Psoas muscle (tissue), 8 donors: ENCODE results near the gene ABCF2. TPM values are rescaled to one million over a fixed set of nuclear protein-coding genes. Genes with fewer than 3 reads are reported as not detected.
A peak's percentile ranks its signal among the peaks of the same experiment; 100 is the strongest.

Experiments used
- ATAC-seq, 4 donors: fragments of 200-7000 bp; cut with Tn5 transposase; one replicate each; pipeline ENCODE4 v1.9.1; 2020; ENCODE audit warnings: moderate library complexity in 3 of 4, mild to moderate bottlenecking in 2 of 4
- DNase-seq, 2 donors: peaks; one replicate each; pipeline ENCODE4 v3.0.0-alpha.2; 2020
- H3K27ac ChIP-seq: fragments of 200-600 bp; one replicate; pipeline ENCODE4 v1.8.0; 2022
- H3K27me3 ChIP-seq, 3 donors: fragments of 200-600 bp in 1 of 3; one replicate each; pipeline versions ENCODE4 v1.6.1 to v1.8.0; 2013 to 2022; ENCODE audit warnings: low read length in 2 of 3, mild to moderate bottlenecking in 2 of 3, moderate library complexity in 1 of 3; ENCODE audit not compliant: insufficient read depth in 3 of 3
- H3K36me3 ChIP-seq, 2 donors: fragments of 200-600 bp in 1 of 2; one replicate each; pipeline versions ENCODE4 v1.6.1 to v1.8.0; 2013 to 2022; ENCODE audit warnings: low read depth in 1 of 2, mild to moderate bottlenecking in 1 of 2, moderate library complexity in 1 of 2; ENCODE audit not compliant: insufficient read depth in 1 of 2
- H3K4me1 ChIP-seq: fragments of 200-600 bp; one replicate; pipeline ENCODE4 v1.8.0; 2022
- H3K4me3 ChIP-seq: fragments of 200-600 bp; one replicate; pipeline ENCODE4 v1.8.0; 2022; ENCODE audit warnings: mild to moderate bottlenecking
- H3K9me3 ChIP-seq: fragments of 200-600 bp; one replicate; pipeline ENCODE4 v1.8.0; 2022
- CTCF ChIP-seq: fragments of 200-600 bp; IDR thresholded peaks from one replicate; pipeline ENCODE4 v1.8.0; 2022; ENCODE audit warnings: antibody characterized with exemption
- WGBS, 3 donors: extraction: QIAGEN DNeasy Blood & Tissue Kit; methylation state at CpG; one replicate each; pipeline versions ENCODE4 v1.1.6 to v1.1.7; 2013; 5-methylcytosine and 5-hydroxymethylcytosine counted together
- intact Hi-C, 2 donors: fragments of 100-400 bp; cut with DNase I; formaldehyde crosslinking; loops; one replicate each; pipeline versions ENCODE4 v1.11.0 to v1.14.2; 2022
- polyA plus RNA-seq, 3 donors: library from polyadenylated mRNA; stranded (reverse); fragments of 200-250 nt; gene quantifications; one replicate each; pipeline ENCODE4 v1.2.3, GENCODE V29; 2013
- total RNA-seq, 4 donors: library from RNA; stranded (reverse); fragmentation: NEBNext Ultra II Directional in 2 of 4; extraction: Animal tissue kit (Norgen Biotek cat#: 25700) in 2 of 4; gene quantifications; one replicate each; pipeline versions ENCODE4 v1.2.1 to v1.2.4, GENCODE V29; 2021 to 2023
- donor health status: healthy with polysubstance abuse.
- donor health status: DM: no; HTN: no; CAD: no; lungs with moderate emphysema.
- donor health status: Bipolar disorder and iron deficiency.
- donor health status: healthy.
- donor health status: DM: yes; HTN: yes; CAD: no.
- donor health status: DM: no; HTN: no; CAD: no.
- donor health status: DM: no; HTN: no; CAD: no.
- donor health status: DM: yes; HTN: yes; CAD: no.

Gene ABCF2
- total and polyA plus RNA-seq, 7 donors: 35.7 to 94.0 (median 66.0) TPM

DNA sequence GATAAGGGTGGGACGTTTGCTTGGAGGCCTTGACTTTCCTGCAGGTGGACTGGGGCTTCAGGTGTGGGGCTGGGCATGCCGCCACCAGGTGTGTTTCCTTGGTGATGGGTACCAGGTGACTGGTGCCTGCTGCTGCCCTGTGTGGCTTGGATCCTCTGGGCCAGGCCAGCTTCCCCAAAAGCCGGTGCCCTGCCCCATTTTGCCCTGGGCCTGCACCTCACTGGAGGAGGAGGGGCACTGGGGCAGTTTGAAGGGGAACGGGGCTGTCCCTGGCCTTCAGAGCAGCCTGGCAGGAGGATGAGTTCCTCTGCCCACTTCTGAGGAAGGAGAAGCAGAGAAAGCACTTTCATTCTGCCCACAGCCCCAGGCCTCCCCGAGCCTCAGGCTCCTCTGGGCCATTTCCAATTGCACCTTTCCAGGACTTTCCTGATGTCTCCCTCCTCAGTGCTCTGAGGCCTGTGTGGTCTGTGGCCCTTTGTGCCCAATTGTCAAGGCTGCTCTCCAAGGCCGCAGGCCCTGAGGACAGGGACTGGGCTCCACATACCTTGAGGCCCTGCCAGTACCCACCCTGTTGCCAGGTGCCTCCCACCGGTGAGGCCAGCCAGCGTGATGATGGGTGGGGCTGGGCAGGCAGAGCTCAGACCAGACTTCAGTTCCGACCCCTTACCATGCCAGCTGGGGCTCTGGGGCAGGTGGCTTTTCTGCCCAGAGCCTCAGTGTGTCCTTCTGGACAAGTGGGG is 46.8 kb upstream of the ABCF2 start:
- H3K27me3 ChIP-seq: peaks cover 0 to 3% (median 0%) of the 10 kb centered on the region in 3 donors
- intact Hi-C loops: no loop called here
- no peak overlapping the region for H3K4me3 ChIP-seq
- H3K9me3 ChIP-seq: no peaks in the 10 kb centered on the region
- no peaks in the 10 kb centered on the region for H3K36me3 ChIP-seq
- WGBS, 3 donors: 73 to 81% (median 76%) methylated on average over 9 of the region's 9 CpGs
- H3K4me1 ChIP-seq: peaks cover 2% of the 10 kb centered on the region
- no peak overlapping the region for H3K27ac ChIP-seq
- ATAC-seq: no peak
- DNase-seq: peak in 1 of 2 donors; percentile 43
- TF ChIP-seq CTCF: no peak

GRCh38 chr7:151272877-151273276 is 45.9 kb upstream of the ABCF2 start:
- intact Hi-C loops: no loop called here
- WGBS, 3 donors: 67 to 89% (median 69%) methylated on average over 7 of the region's 7 CpGs
- Histone ChIP-seq H3K27me3 (peaks cover 0 to 3% (median 0%) of the 10 kb centered on the region in 3 donors), H3K4me1 (peaks cover 2% of the 10 kb centered on the region), H3K36me3 (no peaks in the 10 kb centered on the region), H3K27ac (no peak overlapping the region), H3K4me3 (no peak overlapping the region), H3K9me3 (no peaks in the 10 kb centered on the region)
- no peak for ATAC-seq
- DNase-seq: no peak
- no peak for TF ChIP-seq CTCF

DNA sequence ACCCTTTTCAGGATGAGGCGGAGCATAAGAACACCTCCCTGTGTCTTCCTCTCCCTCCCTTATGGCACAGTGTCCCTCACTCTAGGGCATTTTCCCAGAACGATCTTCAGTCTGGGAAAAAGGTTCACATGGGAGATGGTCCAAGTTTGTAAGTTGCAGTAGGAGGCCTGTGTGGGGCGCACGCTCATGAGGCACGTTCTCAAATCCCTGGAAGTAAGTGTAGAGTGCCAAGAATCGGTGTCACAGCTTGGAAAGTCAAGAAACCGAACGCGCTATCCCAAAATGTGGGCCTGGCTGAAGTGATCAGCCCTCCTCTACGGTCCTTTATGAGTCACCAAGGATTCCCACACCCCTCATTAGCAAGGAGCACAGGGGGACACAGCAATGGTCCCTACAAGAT is 45.4 kb upstream of the ABCF2 start:
- Histone ChIP-seq H3K4me1 (peaks cover 2% of the 10 kb centered on the region), H3K36me3 (no peaks in the 10 kb centered on the region), H3K9me3 (no peaks in the 10 kb centered on the region), H3K27ac (no peak overlapping the region), H3K4me3 (no peak overlapping the region), H3K27me3 (no peaks in the 10 kb centered on the region)
- ATAC-seq (peak in 3 of 4 donors; percentile 9 to 53 (median 37)), DNase-seq (no peak)
- no peak for TF ChIP-seq CTCF
- intact Hi-C loops: no loop called here
- WGBS, 3 donors: 51 to 62% (median 53%) methylated on average over 10 of the region's 10 CpGs

- TF ChIP-seq CTCF: no peak
- no peak overlapping the region for H3K4me3 ChIP-seq
- peaks cover 2% of the 10 kb centered on the region for H3K4me1 ChIP-seq
- DNase-seq: peak; percentile 58 to 81
- no peaks in the 10 kb centered on the region for H3K9me3 ChIP-seq
- 63 to 67% (median 65%) methylated on average over 7 of the region's 7 CpGs for WGBS, 3 donors
- intact Hi-C loops: no loop called here
- H3K36me3 ChIP-seq: no peaks in the 10 kb centered on the region
- peak; percentile 47 to 88 (median 78) for ATAC-seq
- H3K27me3 ChIP-seq: no peaks in the 10 kb centered on the region
- H3K27ac ChIP-seq: no peak overlapping the region
These were observed 44.8 kb upstream of the ABCF2 start for GRCh38 chr7:151271699-151272355.
